Thoracic aorta (tissue), 2 donors: Measurements from ENCODE around the gene EDEM3. TPM values are rescaled to one million over a fixed set of nuclear protein-coding genes. Genes with fewer than 3 reads are reported as not detected.

Source experiments
- ATAC-seq: fragments of 150-250 bp; one replicate; pipeline ENCODE4 v1.8.0; 2017; ENCODE audit warnings: low read depth; ENCODE audit not compliant: insufficient number of reproducible peaks, low FRiP score
- DNase-seq: peaks from one replicate; pipeline ENCODE4 v3.0.0-alpha.2; 2020; ENCODE audit warnings: low spot score
- H3K27ac ChIP-seq, 2 donors: fragments of 200-600 bp; sonication (generic); 1 replicate in 1 of 2; 2 replicates in 1 of 2; pipeline ENCODE4 v1.5.1; 2016; ENCODE audit warnings: mild to moderate bottlenecking in 2 of 2, moderate library complexity in 2 of 2
- H3K27me3 ChIP-seq: fragments of 200-600 bp; sonication (generic); replicated peaks from 2 replicates; pipeline ENCODE4 v1.6.0; 2016; ENCODE audit warnings: mild to moderate bottlenecking; ENCODE audit not compliant: insufficient read depth
- H3K36me3 ChIP-seq: fragments of 200-600 bp; sonication (generic); one replicate; pipeline ENCODE4 v1.5.1; 2016
- H3K4me1 ChIP-seq, 2 donors: fragments of 200-600 bp; sonication (generic); 1 replicate in 1 of 2; 2 replicates in 1 of 2; pipeline versions ENCODE4 v1.5.1 to v1.6.0; 2016; ENCODE audit warnings: low read depth in 2 of 2, mild to moderate bottlenecking in 1 of 2; ENCODE audit not compliant: control insufficient read depth in 1 of 2
- H3K4me3 ChIP-seq: fragments of 200-600 bp; sonication (generic); 2 replicates; pipeline ENCODE4 v1.5.1; 2016; ENCODE audit warnings: mild to moderate bottlenecking
- H3K9me3 ChIP-seq: fragments of 200-600 bp; sonication (generic); 2 replicates; pipeline ENCODE4 v1.5.1; 2016
- total RNA-seq, 2 donors: library from RNA; depleted of rRNA; stranded (reverse); fragments of >200 nt; gene quantifications; one replicate each; pipeline versions ENCODE4 v1.1.0 to v1.2.3, GENCODE V29; 2016
- TF ChIP-seq, protein P1 (sequence below): fragments of 200-600 bp; sonication (generic); IDR thresholded peaks from one replicate; pipeline ENCODE4 v1.5.1; 2019; ENCODE audit warnings: antibody characterized with exemption

EDEM3 gene
- total RNA-seq, 2 donors from 2014 or later, result 44.0 to 71.5 TPM

DNA sequence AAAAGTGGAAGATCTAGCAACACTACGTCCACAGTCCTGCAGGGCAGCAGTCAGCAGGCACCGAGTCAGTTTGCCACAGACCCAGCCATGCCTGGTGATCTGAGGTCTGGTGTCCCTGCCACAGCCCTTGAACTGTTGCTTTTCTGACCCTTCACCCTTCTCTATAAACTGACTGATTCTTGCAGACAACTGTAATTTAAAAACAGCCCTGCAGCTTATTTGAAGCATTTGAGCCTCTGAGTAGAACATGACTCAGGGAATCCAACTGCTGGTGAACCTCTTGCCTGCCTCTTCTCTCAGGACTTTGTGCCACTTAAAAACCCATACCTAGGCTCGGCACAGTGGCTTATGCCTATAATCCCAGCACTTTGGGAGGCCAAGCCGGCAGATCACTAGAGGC is 107.2 kb downstream of the EDEM3 start:
- Histone ChIP-seq H3K36me3 (no peaks in the 10 kb centered on the region), H3K27me3 (no peaks in the 10 kb centered on the region), H3K27ac (peak overlapping the region in 1 of 2 donors; percentile 49), H3K9me3 (no peaks in the 10 kb centered on the region), H3K4me1 (peaks cover 26 to 42% of the 10 kb centered on the region in 2 donors), H3K4me3 (no peak overlapping the region)
- DNase-seq (no peak), ATAC-seq (no peak)
- TF ChIP-seq, protein P1, sequence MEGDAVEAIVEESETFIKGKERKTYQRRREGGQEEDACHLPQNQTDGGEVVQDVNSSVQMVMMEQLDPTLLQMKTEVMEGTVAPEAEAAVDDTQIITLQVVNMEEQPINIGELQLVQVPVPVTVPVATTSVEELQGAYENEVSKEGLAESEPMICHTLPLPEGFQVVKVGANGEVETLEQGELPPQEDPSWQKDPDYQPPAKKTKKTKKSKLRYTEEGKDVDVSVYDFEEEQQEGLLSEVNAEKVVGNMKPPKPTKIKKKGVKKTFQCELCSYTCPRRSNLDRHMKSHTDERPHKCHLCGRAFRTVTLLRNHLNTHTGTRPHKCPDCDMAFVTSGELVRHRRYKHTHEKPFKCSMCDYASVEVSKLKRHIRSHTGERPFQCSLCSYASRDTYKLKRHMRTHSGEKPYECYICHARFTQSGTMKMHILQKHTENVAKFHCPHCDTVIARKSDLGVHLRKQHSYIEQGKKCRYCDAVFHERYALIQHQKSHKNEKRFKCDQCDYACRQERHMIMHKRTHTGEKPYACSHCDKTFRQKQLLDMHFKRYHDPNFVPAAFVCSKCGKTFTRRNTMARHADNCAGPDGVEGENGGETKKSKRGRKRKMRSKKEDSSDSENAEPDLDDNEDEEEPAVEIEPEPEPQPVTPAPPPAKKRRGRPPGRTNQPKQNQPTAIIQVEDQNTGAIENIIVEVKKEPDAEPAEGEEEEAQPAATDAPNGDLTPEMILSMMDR, result peak; percentile 16

GRCh38 chr1:184646824-184647223 is 107.8 kb downstream of the EDEM3 start:
- DNase-seq, result no peak
- H3K36me3 ChIP-seq, result no peaks in the 10 kb centered on the region
- TF ChIP-seq, protein P1, result no peak
- H3K27me3 ChIP-seq, result no peaks in the 10 kb centered on the region
- H3K4me1 ChIP-seq, result peaks cover 26 to 42% of the 10 kb centered on the region in 2 donors
- H3K9me3 ChIP-seq, result no peaks in the 10 kb centered on the region
- H3K4me3 ChIP-seq, result no peak overlapping the region
- peak overlapping the region; percentile 11 to 49 for H3K27ac ChIP-seq
- no peak for ATAC-seq

DNA sequence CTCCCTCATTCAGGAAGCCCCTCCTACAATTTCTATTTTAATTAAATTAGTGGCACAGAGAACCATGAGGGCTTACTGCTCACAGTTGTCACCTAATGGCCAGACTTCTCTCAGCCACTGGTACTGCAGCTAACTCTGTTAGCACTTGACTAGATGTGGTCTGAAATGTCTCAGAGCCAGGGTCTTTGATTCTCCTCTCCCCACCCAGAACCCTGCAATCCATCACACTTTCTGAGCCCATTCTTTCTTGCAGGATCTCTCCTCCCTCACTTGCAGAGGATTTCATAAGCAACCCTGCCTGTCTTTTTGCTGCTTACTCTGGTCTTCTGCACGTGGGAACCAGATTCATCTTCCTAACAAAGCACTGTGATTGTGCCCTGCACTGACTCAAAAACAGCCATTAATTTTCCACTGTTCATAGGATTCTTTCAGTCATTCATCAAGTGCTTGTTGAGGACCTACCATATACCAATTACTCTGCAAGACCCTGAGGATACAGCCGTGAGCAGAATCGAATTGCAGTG is 108.4 kb downstream of the EDEM3 start:
- DNase-seq, result no peak
- no peaks in the 10 kb centered on the region for H3K9me3 ChIP-seq
- H3K36me3 ChIP-seq, result no peaks in the 10 kb centered on the region
- H3K27ac ChIP-seq, result peak overlapping the region; percentile 11 to 49
- no peaks in the 10 kb centered on the region for H3K27me3 ChIP-seq
- peaks cover 26 to 42% of the 10 kb centered on the region in 2 donors for H3K4me1 ChIP-seq
- TF ChIP-seq, protein P1, result no peak
- no peak for ATAC-seq
- no peak overlapping the region for H3K4me3 ChIP-seq

DNA sequence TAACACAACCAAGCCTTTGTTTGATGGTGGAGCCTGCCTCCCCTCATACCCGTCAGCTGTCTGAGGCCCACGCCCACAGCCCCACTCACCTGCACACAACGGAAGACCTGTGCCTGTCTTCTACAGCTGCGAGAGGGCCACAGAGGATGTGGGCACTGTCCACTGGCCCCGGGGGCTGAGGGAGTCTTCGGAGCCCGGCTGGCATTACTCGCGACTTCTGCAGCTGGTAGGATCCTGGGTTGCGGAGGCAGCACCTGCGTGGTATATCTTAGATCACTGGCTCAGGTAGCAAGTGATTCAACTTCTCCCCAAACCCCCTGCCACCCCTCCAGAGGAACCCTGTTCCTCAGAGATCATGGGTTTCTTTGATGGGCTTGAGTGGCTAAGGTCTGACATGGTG is 109.9 kb downstream of the EDEM3 start:
- Histone ChIP-seq H3K4me3 (no peak overlapping the region), H3K36me3 (no peaks in the 10 kb centered on the region), H3K27ac (no peak overlapping the region), H3K27me3 (no peaks in the 10 kb centered on the region), H3K9me3 (no peaks in the 10 kb centered on the region), H3K4me1 (peaks cover 23 to 36% of the 10 kb centered on the region in 2 donors)
- ATAC-seq (no peak), DNase-seq (no peak)
- TF ChIP-seq, protein P1, result no peak

DNA sequence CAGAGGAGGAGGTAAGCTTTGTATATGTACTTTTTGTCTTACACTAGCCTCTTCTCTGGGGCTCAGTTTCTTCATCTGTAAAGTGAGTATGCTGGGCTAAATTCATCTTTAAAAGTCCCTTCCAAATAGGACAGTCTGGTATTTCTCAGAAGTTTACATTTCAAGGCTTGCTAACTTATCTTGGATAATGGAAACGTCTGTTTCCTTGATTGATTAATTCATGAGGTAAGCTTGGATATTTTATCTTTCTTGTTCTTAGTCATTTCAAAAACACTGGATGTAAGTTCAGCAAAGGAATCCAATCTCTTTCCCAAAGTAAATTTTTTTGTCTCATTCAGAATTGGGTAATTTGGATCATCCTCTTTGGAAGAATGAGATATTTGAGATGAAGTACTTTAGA is 111.0 kb downstream of the EDEM3 start:
- Histone ChIP-seq H3K4me3 (no peak overlapping the region), H3K27me3 (no peaks in the 10 kb centered on the region), H3K4me1 (peaks cover 16 to 27% of the 10 kb centered on the region in 2 donors), H3K27ac (no peak overlapping the region), H3K9me3 (no peaks in the 10 kb centered on the region), H3K36me3 (no peaks in the 10 kb centered on the region)
- DNase-seq (no peak), ATAC-seq (no peak)
- TF ChIP-seq, protein P1, result no peak
